Fibroblast of skin of right biceps (primary cell): ENCODE results near the gene RSPH1.

ENCODE experiments used
- DNase-seq: peaks from one replicate; pipeline ENCODE4 v3.0.0-alpha.2; 2013

Gene RSPH1

DNA sequence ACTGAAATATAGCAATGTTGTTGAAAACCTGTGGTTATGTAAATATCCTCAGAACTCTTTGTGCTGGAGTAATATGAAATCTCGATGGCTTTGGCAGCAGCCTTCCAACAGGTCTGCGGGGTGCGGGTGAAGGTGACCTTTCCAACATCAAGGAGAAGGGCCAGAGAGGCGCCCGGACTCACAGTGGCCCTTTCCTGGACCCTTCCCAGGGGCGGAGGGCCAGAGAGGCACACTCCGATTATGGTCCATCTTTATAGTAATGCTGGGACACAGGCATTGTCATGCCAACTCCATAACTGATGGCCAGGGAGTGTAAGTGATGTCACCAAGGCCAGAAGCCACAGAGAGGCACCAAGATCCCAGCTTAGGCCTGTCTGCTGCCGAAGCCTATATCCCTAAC lies 35.7 kb upstream of the RSPH1 start:
- no peak for DNase-seq

DNA sequence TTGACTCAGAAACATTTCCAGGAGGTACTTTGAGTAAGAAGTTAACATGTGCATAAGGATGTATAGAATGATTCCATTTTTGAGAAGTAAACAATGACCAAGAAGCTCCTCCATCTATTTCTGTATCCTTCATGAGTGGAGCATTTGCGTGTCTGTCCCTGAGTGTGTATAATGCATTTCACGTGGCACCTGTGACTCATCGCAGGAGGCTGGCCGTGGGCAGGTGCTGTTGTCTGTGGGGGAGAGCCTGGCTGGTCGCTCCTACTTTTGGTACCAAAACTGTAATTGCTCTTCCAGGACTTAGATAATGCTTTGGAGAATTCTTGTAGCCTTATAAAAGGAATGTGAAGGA lies 34.1 kb upstream of the RSPH1 start:
- DNase-seq = no peak

GRCh38 chr21:42527489-42528158 lies 31.6 kb upstream of the RSPH1 start:
- DNase-seq = no peak

DNA sequence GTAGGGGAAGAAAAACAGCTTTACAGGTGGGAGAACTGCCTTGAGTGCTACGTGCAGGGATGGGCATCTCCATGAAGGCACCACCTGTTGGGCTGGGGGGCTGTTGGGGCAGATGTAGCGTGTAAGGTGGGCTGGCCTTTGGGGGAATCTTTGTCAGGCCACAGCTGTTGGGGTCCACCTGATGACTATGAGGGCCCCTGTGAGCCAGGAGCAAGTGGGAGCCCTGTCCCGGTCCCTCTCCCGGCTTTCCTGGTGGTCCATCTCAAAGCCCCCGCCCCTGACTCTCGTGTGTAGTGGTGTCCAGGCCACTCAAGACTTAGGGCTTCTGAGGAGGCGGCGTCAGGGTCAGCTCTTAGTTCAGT lies 31.1 kb upstream of the RSPH1 start:
- DNase-seq = no peak

DNA sequence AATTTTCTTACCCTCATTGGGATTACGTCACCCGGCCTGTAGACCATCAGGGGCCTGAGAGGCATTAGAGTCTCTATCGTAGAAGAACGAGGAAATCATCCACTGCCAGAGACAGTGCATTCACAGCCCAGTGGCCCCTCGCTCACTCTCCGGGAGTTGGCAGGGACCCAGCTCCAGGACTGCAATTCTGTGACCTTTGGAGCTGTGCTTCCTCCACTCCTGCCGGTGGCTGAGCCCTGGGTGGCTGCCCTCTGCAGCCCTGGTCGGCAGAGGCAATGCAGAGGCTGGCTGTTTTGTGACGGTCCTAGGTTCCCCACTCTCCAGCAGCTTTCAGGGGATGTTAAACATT lies 30.3 kb upstream of the RSPH1 start:
- no peak for DNase-seq

GRCh38 chr21:42525676-42526378 lies 29.8 kb upstream of the RSPH1 start:
- no peak for DNase-seq

- no peak for DNase-seq
Measured at GRCh38 chr21:42525029-42525581, 29.1 kb upstream of the RSPH1 start.

- DNase-seq = peak; percentile 34
Measured at GRCh38 chr21:42524341-42525028, 28.5 kb upstream of the RSPH1 start.

DNA sequence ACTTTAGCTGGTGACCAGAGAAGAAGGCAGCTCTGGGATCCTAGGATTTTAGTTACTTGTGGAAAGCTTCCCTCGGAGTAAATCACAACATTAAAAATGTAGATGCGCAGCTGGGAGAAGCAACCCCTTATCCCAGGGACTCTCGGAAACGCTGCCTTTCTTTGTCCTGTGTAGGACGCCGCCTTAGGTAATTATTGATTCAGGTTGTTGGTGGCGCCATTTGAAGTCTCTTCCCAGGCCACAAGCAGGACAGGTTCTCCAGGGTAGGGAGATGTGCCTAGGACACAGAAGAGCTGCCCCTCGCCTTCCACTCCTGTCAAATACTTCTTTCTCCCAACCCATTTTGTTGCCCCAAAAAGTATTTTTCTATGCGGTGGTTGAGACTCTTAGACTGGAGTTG lies 27.9 kb upstream of the RSPH1 start:
- DNase-seq = no peak

DNA sequence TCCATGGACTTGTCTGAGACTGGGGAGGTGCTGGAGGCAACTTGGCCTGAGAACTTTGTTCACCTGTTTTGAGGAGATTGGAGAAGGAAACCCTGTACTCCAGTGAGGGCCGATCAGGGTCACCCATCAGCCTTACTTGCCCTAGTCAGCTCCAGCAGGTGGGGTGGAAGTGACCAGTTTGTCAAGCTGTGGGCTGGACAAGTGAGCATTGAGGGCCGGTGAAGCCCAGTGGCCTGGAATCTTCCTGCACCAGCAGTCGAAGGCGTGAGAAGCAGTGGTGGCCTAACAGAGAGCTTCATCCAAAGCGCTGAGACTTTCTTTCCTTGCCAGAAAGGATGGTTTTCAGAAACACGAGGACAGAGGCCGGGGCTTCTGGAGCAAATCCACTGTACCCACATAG lies 27.2 kb upstream of the RSPH1 start:
- no peak for DNase-seq

DNA sequence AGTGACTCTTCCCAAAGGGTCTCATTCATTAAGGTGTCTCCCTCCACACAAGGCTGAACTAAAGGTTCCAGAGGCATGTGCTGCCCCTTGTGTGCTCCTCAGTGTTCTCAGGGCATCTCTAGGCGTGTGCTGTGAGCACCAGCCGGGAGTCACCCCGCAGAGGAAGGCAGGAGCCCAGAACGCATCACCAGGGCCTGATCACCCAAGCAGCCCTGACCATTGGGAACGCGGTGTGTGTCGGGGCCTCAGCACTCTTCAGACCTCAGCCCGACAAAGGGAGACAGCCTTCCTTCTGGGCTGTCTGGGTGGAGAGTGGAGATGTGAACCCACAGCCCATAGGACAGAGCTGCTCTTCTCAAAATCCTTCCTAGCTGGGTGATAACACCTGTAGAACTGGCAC lies 26.7 kb upstream of the RSPH1 start:
- DNase-seq = no peak

GRCh38 chr21:42522271-42522670 lies 26.2 kb upstream of the RSPH1 start:
- DNase-seq = no peak

- DNase-seq = no peak
Measured at GRCh38 chr21:42521805-42522204, 25.8 kb upstream of the RSPH1 start.

- no peak for DNase-seq
Measured at GRCh38 chr21:42521384-42521783, 25.4 kb upstream of the RSPH1 start.

DNA sequence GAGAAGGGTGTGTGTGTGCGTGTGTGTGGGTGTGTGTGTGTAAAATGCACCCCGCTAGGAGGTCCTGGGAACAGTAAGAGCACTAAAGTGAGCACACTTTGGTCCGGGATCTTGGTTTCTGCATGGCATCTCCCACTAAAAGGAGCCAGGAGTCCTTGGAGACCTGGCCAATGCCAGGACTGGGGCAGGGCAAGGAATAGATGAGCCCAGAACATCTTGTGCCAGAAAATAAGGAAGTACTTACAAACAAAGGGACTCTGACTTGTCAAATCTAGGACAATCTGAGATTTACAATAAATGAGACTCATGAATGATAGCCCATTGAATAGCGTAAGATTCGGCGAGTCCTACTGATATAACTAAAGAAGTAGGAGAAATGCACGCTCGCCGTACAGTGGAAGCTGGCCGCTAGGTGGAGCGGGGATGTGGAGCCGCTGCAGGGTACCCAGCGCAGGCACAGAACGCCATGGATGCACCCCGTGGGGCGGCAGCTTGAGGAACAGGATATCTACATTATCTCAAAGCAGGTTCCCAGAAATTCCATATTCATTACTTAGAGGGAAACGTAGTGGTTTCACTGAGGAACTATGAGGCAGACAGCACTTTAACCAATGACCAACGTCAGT lies 24.7 kb upstream of the RSPH1 start:
- DNase-seq = no peak

GRCh38 chr21:42518626-42519025 lies 22.6 kb upstream of the RSPH1 start:
- no peak for DNase-seq

DNA sequence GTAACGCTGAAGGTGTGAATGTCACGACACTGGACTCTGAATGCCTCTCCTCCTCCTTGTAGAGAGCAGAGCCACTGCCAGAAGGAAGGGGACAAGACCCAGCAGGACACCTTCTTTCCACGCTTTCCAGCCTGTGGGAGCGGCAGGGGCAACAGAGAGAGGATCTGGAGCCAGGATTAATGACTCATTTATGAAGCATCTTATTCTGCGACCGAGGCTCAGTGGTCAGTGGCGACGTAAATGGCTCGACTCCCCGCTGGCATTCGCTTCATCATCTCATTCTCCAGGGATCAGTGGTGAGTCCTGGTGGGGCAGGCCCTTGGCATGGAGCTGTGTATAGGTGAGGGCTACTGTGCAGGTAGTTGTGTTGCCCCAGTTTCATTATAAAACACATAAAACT lies 22.2 kb upstream of the RSPH1 start:
- DNase-seq = peak; percentile 46

DNA sequence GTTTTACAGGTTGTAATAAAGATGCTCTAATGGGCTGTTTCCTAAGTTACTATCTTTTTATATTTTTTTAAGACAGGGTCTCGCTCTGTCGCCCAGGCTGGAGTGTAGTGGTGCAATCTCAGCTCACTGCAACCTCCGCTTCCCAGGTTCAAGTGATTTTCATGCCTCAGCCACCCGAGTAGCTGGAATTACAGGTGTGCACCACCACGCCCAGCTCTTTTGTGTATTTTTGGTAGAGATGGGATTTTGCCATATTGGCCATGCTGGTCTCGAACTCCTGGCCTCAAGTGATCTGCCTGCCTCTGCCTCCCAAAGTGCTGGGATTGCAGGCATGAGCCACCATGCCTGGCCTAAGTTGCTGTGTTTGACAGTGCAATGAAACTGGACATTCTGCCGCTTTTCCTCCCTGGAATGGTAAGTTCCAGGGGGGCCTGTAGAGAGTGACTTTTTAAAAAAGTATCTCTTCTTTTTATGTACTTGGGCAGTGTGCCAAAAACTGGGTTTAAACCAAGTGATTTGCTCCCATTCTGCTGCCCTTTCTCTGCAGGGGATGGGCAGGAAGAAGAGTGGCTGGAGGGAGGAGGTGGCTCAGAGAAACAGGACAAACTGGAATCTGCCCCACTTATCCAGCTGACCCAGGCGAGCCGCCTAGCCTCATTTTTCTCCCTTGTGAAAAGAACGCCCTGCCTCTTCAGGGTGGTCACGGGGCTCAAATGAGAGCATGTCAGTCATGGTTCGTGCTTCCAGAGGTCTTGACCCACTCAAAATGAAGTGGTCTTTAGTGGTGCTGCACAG lies 19.9 kb upstream of the RSPH1 start:
- DNase-seq = no peak

DNA sequence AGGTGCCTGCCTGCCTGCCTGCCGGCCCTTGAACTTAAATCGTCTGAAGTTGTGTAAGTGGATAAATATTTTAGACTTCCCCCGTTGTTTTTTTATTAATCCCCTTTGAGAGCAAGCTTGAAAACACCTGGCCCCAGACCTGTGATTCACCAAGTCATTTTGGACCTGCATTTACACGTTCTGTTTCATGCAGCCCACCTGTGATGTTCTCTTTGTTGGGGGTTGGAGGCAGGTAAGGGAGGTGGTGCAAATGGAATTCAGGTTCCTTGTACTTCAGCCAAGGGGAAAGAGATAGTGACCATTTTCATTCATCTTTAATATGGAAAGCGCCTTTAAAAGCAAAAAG lies 18.8 kb upstream of the RSPH1 start:
- DNase-seq = no peak

DNA sequence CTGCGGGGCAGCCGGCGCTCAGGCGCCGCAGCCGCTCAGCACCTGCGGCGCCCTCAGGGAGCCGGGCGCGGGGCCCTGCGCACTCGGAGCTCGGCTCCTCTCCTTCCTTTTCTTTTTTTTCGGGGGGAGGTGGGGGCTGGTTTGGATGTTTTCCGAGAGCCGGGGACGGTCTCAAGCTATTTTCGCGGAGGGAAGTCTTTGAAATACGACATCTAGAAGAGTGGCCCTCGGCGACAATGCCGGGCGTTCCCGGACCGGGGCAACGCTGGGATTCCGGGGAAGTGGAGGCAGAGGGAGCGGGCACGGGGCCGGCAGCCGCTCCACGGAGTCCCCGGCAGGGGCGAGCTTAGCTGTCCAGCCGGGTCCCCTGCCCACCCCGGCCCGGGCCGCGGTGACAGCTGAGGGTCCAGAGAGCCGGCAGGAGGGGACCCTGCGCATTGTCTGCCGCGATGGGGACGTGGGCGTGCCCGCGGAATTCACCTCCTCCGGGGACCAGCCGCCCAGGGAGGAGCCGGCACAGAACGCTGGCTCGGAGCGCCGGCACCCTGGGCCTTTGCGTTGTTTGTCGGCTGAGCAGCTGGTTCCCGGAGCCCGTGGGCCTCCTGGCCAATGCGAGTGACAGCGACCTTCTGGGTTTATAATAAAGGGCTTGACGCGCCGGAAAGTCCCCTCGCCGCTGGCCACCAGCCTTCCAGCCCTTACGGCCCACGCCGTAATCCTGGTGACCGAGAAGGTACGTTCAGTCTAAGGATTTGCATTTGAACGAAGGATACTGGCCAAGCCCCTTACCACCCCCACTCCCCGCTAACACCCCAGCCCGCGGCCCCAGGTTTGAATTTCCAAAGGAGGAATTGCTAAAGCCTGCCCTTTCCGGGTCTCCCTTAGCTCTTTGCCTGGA lies 18.2 kb upstream of the RSPH1 start:
- no peak for DNase-seq

- no peak for DNase-seq
Measured at GRCh38 chr21:42513151-42513984, 17.3 kb upstream of the RSPH1 start, which contains the start of gene SLC37A1. Gene SLC37A1, plus strand, starts transcription at chr21:42513852. Its CDS starts 4,603 bp downstream, at chr21:42518455.
